Measurements from ENCODE around the gene TRIP12. TPM values are rescaled to one million over a fixed set of nuclear protein-coding genes. Genes with fewer than 3 reads are reported as not detected.
"Not testable (repeated sequence)": the region's sequence is repeated elsewhere in the genome, so short reads cannot be mapped to it uniquely, and the experiment has no call there.

Gene TRIP12
- total and polyA plus RNA-seq, 2 donors (not counting 1 experiment from before 2014, with no cell fraction given): 30.9 to 274 TPM

GRCh38 chr2:229723192-229723591 is 198.6 kb downstream of the TRIP12 start:
- DNase-seq; H4K20me1 ChIP-seq (ENCODE audit: control insufficient read depth, insufficient read depth, low read length, poor library complexity, severe bottlenecking); ATAC-seq (ENCODE audit: low read depth); H3K4me1 Mint-ChIP-seq; H3K4me3 ChIP-seq (ENCODE audit: control extremely low read depth in 1 of 5, extremely low read depth in 1 of 5, insufficient read depth in 1 of 5, low read depth in 2 of 5, low read length in 4 of 5); intact Hi-C loops (cut with micrococcal nuclease); H2AFZ ChIP-seq (ENCODE audit: insufficient read depth, low read depth, low read length, poor library complexity, severe bottlenecking); H3K4me3 Mint-ChIP-seq; H3K9ac ChIP-seq (ENCODE audit: low read length); H3K4me1 ChIP-seq (ENCODE audit: control insufficient read depth in 2 of 2, insufficient read depth in 2 of 2, low read length in 2 of 2); H3K9me3 Mint-ChIP-seq (ENCODE audit: insufficient read depth); H3K79me2 ChIP-seq (ENCODE audit: control insufficient read depth, insufficient read depth, low read length); H3K27ac ChIP-seq (ENCODE audit: low read length in 2 of 2); H3K27ac Mint-ChIP-seq; H3K4me2 ChIP-seq (replicated peaks; ENCODE audit: low read depth, low read length, poor library complexity, severe bottlenecking); CTCF ChIA-PET; H3K9me3 ChIP-seq (ENCODE audit: control extremely low read depth in 1 of 3, control insufficient read depth in 2 of 3, insufficient read depth in 1 of 3, low read length in 2 of 3); H3K36me3 ChIP-seq (replicated peaks in 1 of 2; ENCODE audit: control extremely low read depth in 1 of 2, control insufficient read depth in 1 of 2, extremely low read depth in 1 of 2, insufficient read depth in 2 of 2, low read length in 1 of 2); POLR2A ChIA-PET: not testable (repeated sequence)
- H3K27me3 ChIP-seq (replicated peaks in 1 of 4; ENCODE audit: control extremely low read depth in 1 of 4, control insufficient read depth in 3 of 4, insufficient read depth in 4 of 4, low read length in 3 of 4): peaks cover 0 to 13% (median 3%) of the 10 kb centered on the region in 4 experiments
- peaks cover 43% of the 10 kb centered on the region for H3K27me3 Mint-ChIP-seq
- no CpG with 5 or more reads among the region's 3 CpGs for WGBS (ENCODE audit: insufficient coverage)

GRCh38 chr2:229719926-229720647 is 201.7 kb downstream of the TRIP12 start:
- Histone ChIP-seq H3K79me2 (ENCODE audit: control insufficient read depth, insufficient read depth, low read length) (no peaks in the 10 kb centered on the region), H3K27ac (ENCODE audit: low read length in 2 of 2) (no peak overlapping the region), H3K4me1 (ENCODE audit: control insufficient read depth in 2 of 2, insufficient read depth in 2 of 2, low read length in 2 of 2) (peaks cover 6 to 9% of the 10 kb centered on the region in 2 donors), H3K9me3 (ENCODE audit: control extremely low read depth in 1 of 3, control insufficient read depth in 2 of 3, insufficient read depth in 1 of 3, low read length in 2 of 3) (peaks cover 0 to 1% (median 1%) of the 10 kb centered on the region in 3 donors), H3K4me3 (ENCODE audit: control extremely low read depth in 1 of 5, extremely low read depth in 1 of 5, insufficient read depth in 1 of 5, low read depth in 2 of 5, low read length in 4 of 5) (no peak overlapping the region), H3K9ac (ENCODE audit: low read length) (no peak overlapping the region), H4K20me1 (ENCODE audit: control insufficient read depth, insufficient read depth, low read length, poor library complexity, severe bottlenecking) (no peaks in the 10 kb centered on the region), H3K27me3 (replicated peaks in 1 of 4; ENCODE audit: control extremely low read depth in 1 of 4, control insufficient read depth in 3 of 4, insufficient read depth in 4 of 4, low read length in 3 of 4) (peaks cover 0 to 30% (median 20%) of the 10 kb centered on the region in 4 experiments), H3K4me2 (replicated peaks; ENCODE audit: low read depth, low read length, poor library complexity, severe bottlenecking) (no peak overlapping the region), H3K36me3 (replicated peaks in 1 of 2; ENCODE audit: control extremely low read depth in 1 of 2, control insufficient read depth in 1 of 2, extremely low read depth in 1 of 2, insufficient read depth in 2 of 2, low read length in 1 of 2) (no peaks in the 10 kb centered on the region), H2AFZ (ENCODE audit: insufficient read depth, low read depth, low read length, poor library complexity, severe bottlenecking) (no peak overlapping the region)
- Mint-ChIP-seq H3K9me3 (ENCODE audit: insufficient read depth) (no peaks in the 10 kb centered on the region), H3K4me1 (peaks cover 5% of the 10 kb centered on the region), H3K27ac (no peak overlapping the region), H3K27me3 (peaks cover 55% of the 10 kb centered on the region), H3K4me3 (no peak overlapping the region)
- ATAC-seq (ENCODE audit: low read depth): no peak
- intact Hi-C loops (cut with micrococcal nuclease): no loop called here
- WGBS (ENCODE audit: insufficient coverage): no CpG with 5 or more reads among the region's 3 CpGs
- ChIA-PET POLR2A (no interaction called here), CTCF (no interaction called here)
- no peak for TF ChIP-seq CTCF (IDR thresholded peaks at IDR 0.05)
- no peak for TF ChIP-seq EZH2 (IDR thresholded peaks at IDR 0.05; ENCODE audit: borderline replicate concordance, insufficient read depth, low read depth, low read length, poor library complexity, severe bottlenecking)
- DNase-seq: no peak
